ENCODE measurements around the gene GADL1.

Gene GADL1

DNA sequence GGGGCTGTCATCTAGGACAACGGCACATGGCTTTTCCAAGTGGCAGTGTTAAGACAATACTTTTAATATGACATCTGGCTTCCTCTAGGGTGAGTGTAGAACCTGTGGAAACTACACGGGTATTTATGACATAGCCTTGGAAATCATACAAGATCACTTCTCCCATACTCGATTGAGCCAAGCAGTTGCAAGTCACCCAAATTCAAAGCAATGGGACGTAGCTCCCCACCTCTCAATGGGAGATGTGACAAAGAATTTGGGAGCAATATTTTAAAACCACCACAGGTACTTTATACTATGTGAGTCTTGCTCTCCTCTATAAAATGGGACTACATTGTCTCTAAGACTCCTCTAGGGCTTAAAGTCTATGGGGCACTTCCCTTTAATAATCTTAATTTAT is 194.5 kb downstream of the GADL1 start:
- TF ChIP-seq CTCF (IDR thresholded peaks at IDR 0.05; ENCODE audit: low read length) (no peak), EZH2 (IDR thresholded peaks at IDR 0.05; ENCODE audit: borderline replicate concordance, low read length) (no peak)
- H3K9ac ChIP-seq (ENCODE audit: low read length): no peak overlapping the region

DNA sequence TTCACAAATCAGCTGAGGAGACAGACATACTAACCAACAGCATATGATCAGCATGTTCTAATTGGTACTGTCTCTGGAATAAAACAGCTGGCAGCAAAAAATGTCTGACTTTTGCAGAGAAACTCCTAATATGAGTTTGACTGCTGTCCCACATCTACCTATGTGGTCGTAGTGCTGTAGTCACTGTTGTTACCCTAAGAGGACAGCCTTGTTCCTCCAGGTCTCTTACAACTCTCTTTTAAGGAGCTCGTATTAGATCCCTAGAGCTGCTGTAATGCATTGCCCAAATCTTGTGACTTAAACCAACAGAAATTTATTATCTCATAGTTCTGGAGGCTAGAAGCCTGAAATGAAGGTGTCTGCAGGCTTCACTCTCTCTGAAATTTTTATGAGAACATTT is 195.9 kb downstream of the GADL1 start:
- Histone ChIP-seq H3K36me3 (ENCODE audit: insufficient read depth, low read length) (peaks cover 34% of the 10 kb centered on the region), H3F3A (ENCODE audit: insufficient read depth, low read length) (no peaks in the 10 kb centered on the region), H4K20me1 (ENCODE audit: insufficient read depth, low read length) (no peaks in the 10 kb centered on the region), H3K79me2 (ENCODE audit: insufficient read depth, low read length) (no peaks in the 10 kb centered on the region), H3K27me3 (ENCODE audit: insufficient read depth, low read length) (no peaks in the 10 kb centered on the region), H2AFZ (ENCODE audit: low read length) (no peak overlapping the region), H3K27ac (ENCODE audit: low read depth, low read length, poor library complexity, severe bottlenecking) (no peak overlapping the region), H3K9me3 (ENCODE audit: low read length) (peaks cover 9% of the 10 kb centered on the region; the same call in 1 of the 2 replicates), H3K9ac (ENCODE audit: low read length) (no peak overlapping the region), H3K4me2 (ENCODE audit: low read length) (no peak overlapping the region), H3K4me3 (ENCODE audit: low read depth, low read length, poor library complexity, severe bottlenecking) (no peak overlapping the region), H3K9me2 (ENCODE audit: low read depth, low read length) (no peaks in the 10 kb centered on the region), H3K4me1 (ENCODE audit: insufficient read depth, low read length, severe bottlenecking) (no peaks in the 10 kb centered on the region)
- TF ChIP-seq CTCF (IDR thresholded peaks at IDR 0.05; ENCODE audit: low read length) (no peak), EZH2 (IDR thresholded peaks at IDR 0.05; ENCODE audit: borderline replicate concordance, low read length) (no peak)

More for the DNA sequence above, 194.5 kb downstream of the GADL1 start:
- Histone ChIP-seq H3K4me2 (ENCODE audit: low read length) (no peak overlapping the region), H3K79me2 (ENCODE audit: insufficient read depth, low read length) (no peaks in the 10 kb centered on the region), H3K9me2 (ENCODE audit: low read depth, low read length) (no peaks in the 10 kb centered on the region), H3K36me3 (ENCODE audit: insufficient read depth, low read length) (peaks cover 22% of the 10 kb centered on the region), H3K9me3 (ENCODE audit: low read length) (peaks cover 10% of the 10 kb centered on the region; the same call in 1 of the 2 replicates), H3K27me3 (ENCODE audit: insufficient read depth, low read length) (no peaks in the 10 kb centered on the region), H3K27ac (ENCODE audit: low read depth, low read length, poor library complexity, severe bottlenecking) (no peak overlapping the region), H3K4me1 (ENCODE audit: insufficient read depth, low read length, severe bottlenecking) (no peaks in the 10 kb centered on the region), H4K20me1 (ENCODE audit: insufficient read depth, low read length) (no peaks in the 10 kb centered on the region), H3F3A (ENCODE audit: insufficient read depth, low read length) (no peaks in the 10 kb centered on the region), H3K4me3 (ENCODE audit: low read depth, low read length, poor library complexity, severe bottlenecking) (no peak overlapping the region), H2AFZ (ENCODE audit: low read length) (no peak overlapping the region)

DNA sequence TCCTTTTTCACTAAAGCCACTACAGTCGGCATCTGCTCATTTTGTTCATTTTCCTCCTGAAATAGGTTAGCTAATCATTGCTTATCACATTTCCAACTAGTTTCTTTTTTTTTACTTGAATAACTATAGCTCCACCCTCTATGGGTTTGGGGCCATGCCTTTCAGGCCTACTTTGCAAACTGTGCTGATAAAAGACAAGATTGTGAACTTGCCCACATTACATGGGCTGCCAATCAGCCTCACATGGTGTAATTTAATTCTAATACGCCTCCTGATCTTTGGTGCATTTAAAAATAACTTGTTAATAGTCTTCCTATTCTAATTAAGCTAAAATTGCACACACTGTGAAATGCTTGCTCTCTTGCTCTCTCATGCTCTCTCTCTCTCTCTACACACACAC is 197.6 kb downstream of the GADL1 start:
- H3K36me3 ChIP-seq (ENCODE audit: insufficient read depth, low read length): peaks cover 42% of the 10 kb centered on the region; the same call in 1 of the 2 replicates

More for the DNA sequence above, 197.6 kb downstream of the GADL1 start:
- Histone ChIP-seq H3K9me2 (ENCODE audit: low read depth, low read length) (no peaks in the 10 kb centered on the region), H3F3A (ENCODE audit: insufficient read depth, low read length) (no peaks in the 10 kb centered on the region), H3K27ac (ENCODE audit: low read depth, low read length, poor library complexity, severe bottlenecking) (no peak overlapping the region), H3K27me3 (ENCODE audit: insufficient read depth, low read length) (no peaks in the 10 kb centered on the region), H3K9me3 (ENCODE audit: low read length) (no peaks in the 10 kb centered on the region), H3K4me1 (ENCODE audit: insufficient read depth, low read length, severe bottlenecking) (no peaks in the 10 kb centered on the region), H4K20me1 (ENCODE audit: insufficient read depth, low read length) (no peaks in the 10 kb centered on the region), H3K4me3 (ENCODE audit: low read depth, low read length, poor library complexity, severe bottlenecking) (no peak overlapping the region), H3K79me2 (ENCODE audit: insufficient read depth, low read length) (no peaks in the 10 kb centered on the region), H3K9ac (ENCODE audit: low read length) (no peak overlapping the region), H2AFZ (ENCODE audit: low read length) (no peak overlapping the region), H3K4me2 (ENCODE audit: low read length) (no peak overlapping the region)
- TF ChIP-seq CTCF (IDR thresholded peaks at IDR 0.05; ENCODE audit: low read length) (no peak), EZH2 (IDR thresholded peaks at IDR 0.05; ENCODE audit: borderline replicate concordance, low read length) (no peak)

Data from OCI-LY1 (cell line).